HL-60/S4 treated with retinoic acid at 250 ng/mL for 4 days and 3 days (cell line): ENCODE measurements around the gene DEFB128.
"Not testable (repeated sequence)": the region's sequence is repeated elsewhere in the genome, so short reads cannot be mapped to it uniquely, and the experiment has no call there.

Source experiments
- in situ Hi-C: fragments of 300-500 bp; cut with MboI; formaldehyde crosslinking; loops from 2 replicates; pipeline ENCODE4 v1.7.0; 2022; ENCODE audit warnings: low sequenced_read_pairs

The DEFB128 gene

DNA sequence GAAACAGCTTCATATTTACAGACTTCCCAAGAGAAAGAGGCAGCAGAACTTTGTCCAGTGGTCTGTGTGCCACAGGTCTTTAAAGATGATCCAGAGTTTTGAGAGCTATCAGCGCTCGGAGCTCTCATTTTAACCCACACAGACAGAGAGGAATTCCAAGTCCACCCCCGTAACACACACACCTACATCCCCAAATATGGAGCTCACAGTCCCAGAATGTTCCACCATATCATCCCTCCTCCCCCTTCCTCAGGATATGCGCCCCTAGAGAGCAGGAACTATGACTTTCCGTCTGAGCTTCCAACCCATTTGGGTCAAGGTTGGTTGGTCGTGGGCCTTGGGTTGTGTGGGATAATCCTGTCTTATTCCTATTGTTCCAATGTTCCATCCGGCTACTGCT lies at the start of gene DEFB128:
TSS of gene DEFB128 (minus strand) at position 101 of the 400 bp plus-strand sequence. CDS start at position 13, 88 bp downstream.
- in situ Hi-C loops: no loop called here

DNA sequence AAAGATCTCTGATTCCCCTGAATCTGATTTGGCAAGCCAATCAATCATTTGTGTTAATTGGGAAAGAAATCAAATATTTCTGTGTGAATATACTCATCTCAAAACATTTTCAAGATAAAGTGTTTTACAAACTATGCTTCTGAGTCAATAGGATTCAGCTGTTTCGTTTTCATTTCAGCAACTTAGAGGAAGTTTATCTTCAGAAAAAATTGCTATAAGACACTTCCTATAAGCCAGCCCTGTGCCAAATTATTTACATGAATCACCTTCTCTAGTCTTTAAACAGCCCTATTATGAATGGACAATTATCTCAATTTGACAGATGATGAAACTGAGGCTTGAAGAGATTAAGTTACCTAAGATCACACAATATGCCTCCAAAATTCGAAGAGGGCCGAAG lies 48.4 kb upstream of the DEFB128 start:
- in situ Hi-C loops: no loop called here

- in situ Hi-C loops: no loop called here
Measured at GRCh38 chr20:237489-237888, 48.0 kb upstream of the DEFB128 start.

DNA sequence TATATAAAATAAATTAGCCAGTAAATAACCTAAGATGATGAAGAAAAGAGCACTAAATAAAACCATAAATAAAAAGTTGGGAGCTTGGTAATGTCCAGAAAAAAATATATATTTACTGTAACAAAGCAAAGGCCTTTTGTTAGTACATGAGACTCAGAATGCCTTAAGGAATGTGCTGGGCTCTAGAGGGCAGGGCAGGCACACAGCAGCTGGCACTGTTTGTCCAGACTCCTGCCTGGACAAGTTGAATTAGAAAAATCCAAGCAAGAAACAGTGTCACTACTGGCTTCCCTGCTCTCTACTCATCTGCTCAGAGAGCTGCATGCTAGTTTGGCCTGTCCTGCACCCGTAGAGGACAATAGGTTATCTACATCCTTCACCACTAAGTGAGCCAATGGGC lies 46.4 kb upstream of the DEFB128 start:
- in situ Hi-C loops: no loop called here

DNA sequence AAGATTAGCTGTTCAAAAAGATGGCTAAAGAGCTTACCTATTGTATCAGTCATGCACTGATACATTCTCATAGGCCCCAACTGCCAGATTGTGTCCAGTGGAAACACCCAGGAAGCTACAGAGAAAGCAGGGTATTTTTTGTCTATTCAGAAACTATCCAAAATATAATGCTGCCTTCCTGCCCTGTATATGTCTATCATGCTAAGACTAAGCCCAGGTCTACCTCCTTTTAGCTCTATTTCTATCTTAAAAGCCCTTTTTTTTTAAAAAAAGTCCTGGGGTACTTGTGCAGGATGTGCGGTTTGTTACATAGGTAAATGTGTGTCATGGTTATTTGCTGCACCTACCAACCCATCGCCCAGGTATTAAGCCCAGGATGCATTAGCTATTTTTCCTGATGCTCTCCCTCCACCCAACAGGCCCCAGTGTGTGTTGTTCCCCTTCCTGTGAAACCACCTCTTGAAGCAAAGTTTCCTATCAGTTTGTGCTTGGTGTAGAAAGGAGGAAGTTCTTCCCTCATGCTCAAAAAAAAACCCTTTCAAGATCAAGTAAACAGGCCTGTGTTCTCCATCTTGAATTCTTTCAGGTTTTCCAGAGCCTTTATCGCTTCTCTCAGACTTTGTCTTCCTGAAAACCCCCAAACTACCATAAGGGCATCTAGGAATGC lies 38.1 kb upstream of the DEFB128 start:
- in situ Hi-C loops: no loop called here

- in situ Hi-C loops: no loop called here
Measured at GRCh38 chr20:226958-227357, 37.4 kb upstream of the DEFB128 start, which contains the start of gene DEFB129. TSS of gene DEFB129 (plus strand) at chr20:227258. CDS start at chr20:227289, 31 bp downstream.

GRCh38 chr20:225879-226278 lies 36.4 kb upstream of the DEFB128 start:
- in situ Hi-C loops: not testable (repeated sequence)

DNA sequence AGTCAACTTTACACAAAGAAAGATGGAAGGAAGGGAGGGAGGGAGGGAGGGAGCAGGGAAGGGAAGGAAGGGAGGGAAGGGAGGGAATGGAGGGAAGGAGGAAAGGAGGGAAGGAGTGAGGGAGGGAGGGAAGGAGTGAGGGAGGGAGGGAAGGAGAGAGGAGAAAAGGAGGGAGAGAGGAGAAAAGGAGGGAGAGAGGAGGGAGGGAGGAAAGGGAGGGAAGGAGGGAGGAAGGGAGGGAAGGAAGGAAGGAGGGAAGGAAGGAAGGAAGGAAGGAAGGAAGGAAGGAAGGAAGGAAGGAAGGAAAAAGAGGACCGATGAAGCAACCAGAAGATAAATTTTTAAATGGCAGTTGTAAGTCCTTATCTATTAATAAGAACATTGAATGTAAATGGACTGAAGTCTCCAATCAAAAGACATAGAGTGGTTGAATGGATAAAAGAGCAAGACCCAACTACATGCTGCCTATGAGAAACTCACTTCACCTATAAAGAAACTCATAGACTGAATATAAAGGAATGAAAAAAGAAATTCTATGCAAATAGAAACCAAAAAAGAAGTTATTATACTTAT lies 31.8 kb upstream of the DEFB128 start:
- in situ Hi-C loops: no loop called here

GRCh38 chr20:219290-220115 lies 30.0 kb upstream of the DEFB128 start:
- in situ Hi-C loops: no loop called here

- in situ Hi-C loops: no loop called here
Measured at GRCh38 chr20:217266-217665, 27.8 kb upstream of the DEFB128 start.

GRCh38 chr20:215796-216195 lies 26.3 kb upstream of the DEFB128 start:
- in situ Hi-C loops: no loop called here

DNA sequence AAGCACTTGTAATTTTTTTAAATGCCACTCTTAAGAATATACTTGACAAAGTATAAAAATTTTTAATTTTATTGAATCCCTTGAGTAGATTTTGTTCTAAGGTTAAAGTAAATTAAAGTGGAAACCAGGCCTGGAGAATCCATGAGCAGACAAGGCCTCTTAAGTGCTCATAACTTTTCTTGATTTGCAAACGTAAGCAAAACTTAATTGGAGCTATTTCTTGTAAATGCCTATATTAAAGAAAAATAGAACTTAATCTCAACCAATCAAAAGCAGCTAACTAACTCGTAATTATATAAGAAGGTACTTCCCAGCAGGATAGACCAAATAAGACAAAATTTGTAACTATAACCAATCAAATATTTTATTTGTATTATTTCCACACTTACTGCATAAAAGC lies 24.9 kb upstream of the DEFB128 start:
- in situ Hi-C loops: no loop called here

GRCh38 chr20:210809-211502 lies 21.4 kb upstream of the DEFB128 start:
- in situ Hi-C loops: no loop called here

- in situ Hi-C loops: no loop called here
Measured at GRCh38 chr20:208942-209566, 19.5 kb upstream of the DEFB128 start.

DNA sequence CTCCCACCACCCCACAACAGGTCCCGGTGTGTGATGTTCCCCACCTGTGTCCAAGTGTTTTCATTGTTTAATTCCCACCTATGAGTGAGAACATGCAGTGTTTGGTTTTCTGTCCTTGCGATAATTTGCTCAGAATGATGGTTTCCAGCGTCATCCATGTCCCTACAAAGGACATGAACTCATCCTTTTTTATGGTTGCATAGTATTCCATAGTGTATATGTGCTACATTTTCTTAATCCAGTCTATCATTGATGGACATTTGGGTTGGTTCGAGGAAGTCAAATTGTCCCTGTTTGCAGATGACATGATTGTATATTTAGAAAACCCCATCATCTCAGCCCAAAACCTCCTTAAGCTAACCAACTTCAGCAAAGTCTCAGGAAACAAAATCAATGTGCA lies 14.1 kb upstream of the DEFB128 start:
- in situ Hi-C loops: not testable (repeated sequence)

DNA sequence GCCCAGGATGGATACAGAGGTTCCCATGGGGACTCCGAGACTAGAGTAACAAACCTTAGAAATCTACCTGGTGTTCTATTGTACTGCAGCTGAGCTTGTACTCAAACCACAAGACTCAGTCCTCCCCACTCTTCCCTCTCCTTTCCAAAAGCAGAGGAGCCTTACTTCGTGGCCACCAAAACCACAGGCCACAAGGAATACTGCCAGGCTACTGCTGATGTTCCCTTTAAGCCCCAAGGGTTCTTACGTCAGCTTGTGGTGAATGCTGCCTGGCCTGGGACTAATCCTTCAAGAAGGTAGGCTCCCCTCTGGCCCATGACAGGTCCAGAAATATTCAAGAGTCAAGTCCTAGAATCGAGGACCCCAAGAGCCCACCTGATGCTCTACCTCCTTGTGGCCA lies 10.5 kb upstream of the DEFB128 start:
- in situ Hi-C loops: no loop called here

GRCh38 chr20:198225-198624 lies 8.7 kb upstream of the DEFB128 start:
- in situ Hi-C loops: no loop called here

DNA sequence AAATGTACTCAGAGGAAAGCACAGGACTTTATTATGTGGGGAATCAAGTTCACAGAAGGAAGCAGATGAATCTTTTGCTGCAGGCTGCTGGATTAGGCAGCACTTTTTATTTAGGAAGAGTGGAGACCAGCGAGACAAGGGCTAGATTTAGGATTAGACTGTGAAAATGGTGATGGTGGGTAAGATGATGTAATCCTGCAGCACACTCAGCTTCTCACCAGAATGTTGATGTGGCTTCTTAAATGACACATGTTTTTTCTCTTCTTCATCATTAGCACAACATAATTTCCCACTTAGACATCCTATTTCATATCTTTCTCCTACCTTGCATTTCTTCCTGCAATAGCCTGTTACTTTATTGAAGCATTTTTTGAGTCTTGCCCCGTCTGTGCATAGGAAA lies 1.8 kb downstream of the DEFB128 start:
- in situ Hi-C loops: no loop called here

GRCh38 chr20:184288-184687 lies 5.2 kb downstream of the DEFB128 start:
- in situ Hi-C loops: no loop called here

GRCh38 chr20:168876-169275 lies 20.6 kb downstream of the DEFB128 start:
- in situ Hi-C loops: no loop called here

DNA sequence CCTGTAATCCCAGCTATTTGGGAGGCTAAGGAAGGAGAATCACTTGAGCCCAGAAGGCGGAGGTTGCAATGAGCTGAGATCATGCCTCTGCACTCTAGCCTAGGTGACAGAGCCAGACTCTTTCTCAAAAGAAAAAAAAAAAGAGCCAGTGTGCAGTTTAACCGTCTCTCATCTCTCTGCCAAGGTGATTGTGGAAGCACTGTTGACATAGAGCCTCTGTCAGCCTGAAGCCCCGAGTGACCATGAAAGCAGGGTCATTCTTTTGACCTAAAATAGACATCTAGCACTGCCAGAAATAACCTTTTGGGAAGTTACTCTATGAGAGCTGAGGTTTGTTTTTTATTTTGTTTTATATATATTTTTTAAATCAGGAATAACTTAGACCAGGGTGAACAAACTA lies 24.9 kb downstream of the DEFB128 start:
- in situ Hi-C loops: no loop called here
